ENCODE measurements around the gene RAB20. TPM values are rescaled to one million over a fixed set of nuclear protein-coding genes. Genes with fewer than 3 reads are reported as not detected.
"Not testable (repeated sequence)": the region's sequence is repeated elsewhere in the genome, so short reads cannot be mapped to it uniquely, and the experiment has no call there.

Gene RAB20
- total RNA-seq, 4 donors from 2014 or later: 3.9 to 9.1 (median 6.2) TPM

- no peak for TF ChIP-seq CTCF (IDR thresholded peaks at IDR 0.05)
- no peak for TF ChIP-seq POLR2A (IDR thresholded peaks at IDR 0.05)
- DNase-seq (ENCODE audit: low spot score in 2 of 2): no peak
- intact Hi-C loops (cut with DNase I; ENCODE audit: low total_unique reads): no loop called here
- no peak overlapping the region for H3K4me3 ChIP-seq (ENCODE audit: low read depth, poor library complexity, severe bottlenecking)
- WGBS, 2 donors: 90 to 91% methylated on average over 30 of the region's 30 CpGs
These were observed 68.6 kb downstream of the RAB20 start for GRCh38 chr13:110492679-110493593.

GRCh38 chr13:110491869-110492678, 69.4 kb downstream of the RAB20 start:
- TF ChIP-seq POLR2A (IDR thresholded peaks at IDR 0.05) (no peak), CTCF (IDR thresholded peaks at IDR 0.05) (no peak)
- WGBS, 2 donors: 89 to 94% methylated on average over 19 to 24 of the region's 24 CpGs
- no peak overlapping the region for H3K4me3 ChIP-seq (ENCODE audit: low read depth, poor library complexity, severe bottlenecking)
- DNase-seq (ENCODE audit: low spot score in 2 of 2): no peak
- intact Hi-C loops (cut with DNase I; ENCODE audit: low total_unique reads): no loop called here

DNA sequence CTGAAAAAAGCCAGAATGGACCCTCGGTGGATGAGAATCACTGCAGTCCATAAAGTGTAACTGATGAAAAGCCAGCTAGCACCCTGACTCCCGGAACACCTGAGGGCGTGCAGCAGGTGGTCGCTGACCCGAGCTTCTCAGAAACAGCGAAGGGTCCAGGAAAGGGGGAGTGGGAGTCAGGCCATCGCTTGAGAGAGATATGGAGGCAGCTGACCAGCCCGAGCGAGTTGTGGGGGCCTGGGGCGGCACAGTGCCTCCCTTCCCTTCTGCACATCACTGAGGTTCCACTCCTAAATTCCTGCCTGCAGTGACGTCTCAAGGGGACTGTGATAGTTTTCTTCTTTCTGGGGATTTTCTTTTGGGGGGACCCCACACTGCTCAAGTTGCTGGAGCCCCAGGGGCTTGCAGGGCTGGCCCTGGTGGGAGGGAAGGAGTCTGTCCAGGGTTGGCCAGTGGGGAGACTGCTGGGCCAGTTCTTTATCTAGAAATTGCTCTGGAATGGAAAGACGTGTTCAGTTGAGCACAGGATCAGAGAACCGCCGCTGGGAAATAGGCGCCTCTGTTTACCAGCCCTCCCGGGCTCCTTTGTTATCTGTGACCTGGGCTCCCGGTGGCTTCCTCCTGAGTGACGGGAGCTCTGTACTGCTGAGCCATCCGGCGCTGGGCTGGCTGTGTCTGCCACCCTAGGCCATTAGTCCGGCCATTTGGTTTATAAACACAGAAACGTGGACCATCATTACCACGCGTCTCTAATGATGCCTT, 71.3 kb downstream of the RAB20 start:
- WGBS, 2 donors: 81 to 90% methylated on average over 24 of the region's 24 CpGs
- intact Hi-C loops (cut with DNase I; ENCODE audit: low total_unique reads): no loop called here
- TF ChIP-seq POLR2A (IDR thresholded peaks at IDR 0.05) (no peak), CTCF (IDR thresholded peaks at IDR 0.05) (no peak)
- H3K4me3 ChIP-seq (ENCODE audit: low read depth, poor library complexity, severe bottlenecking): no peak overlapping the region
- no peak for DNase-seq (ENCODE audit: low spot score in 2 of 2)

DNA sequence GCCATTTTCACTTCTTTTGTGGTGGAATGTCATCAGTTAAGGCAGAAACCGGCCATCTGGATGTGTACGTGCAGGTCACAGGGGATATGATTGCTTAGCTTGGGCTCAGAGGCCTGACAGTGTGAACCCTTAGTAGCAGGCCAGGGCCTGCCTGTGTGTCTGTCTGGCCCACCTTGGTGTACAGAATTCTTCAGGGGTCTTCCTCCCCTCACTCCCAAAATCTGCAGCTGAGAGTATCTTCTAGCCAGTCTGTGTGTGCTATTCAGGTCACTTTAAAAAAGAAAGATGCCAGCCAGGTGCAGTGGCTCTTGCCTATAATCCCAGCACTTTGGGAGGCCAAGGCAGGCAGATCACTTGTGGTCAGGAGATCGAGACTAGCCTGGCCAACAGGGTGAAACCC, 74.6 kb downstream of the RAB20 start:
- WGBS, 2 donors: 83 to 90% methylated on average over 3 of the region's 3 CpGs
- H3K4me3 ChIP-seq (ENCODE audit: low read depth, poor library complexity, severe bottlenecking); intact Hi-C loops (cut with DNase I; ENCODE audit: low total_unique reads); DNase-seq (ENCODE audit: low spot score in 2 of 2): not testable (repeated sequence)

DNA sequence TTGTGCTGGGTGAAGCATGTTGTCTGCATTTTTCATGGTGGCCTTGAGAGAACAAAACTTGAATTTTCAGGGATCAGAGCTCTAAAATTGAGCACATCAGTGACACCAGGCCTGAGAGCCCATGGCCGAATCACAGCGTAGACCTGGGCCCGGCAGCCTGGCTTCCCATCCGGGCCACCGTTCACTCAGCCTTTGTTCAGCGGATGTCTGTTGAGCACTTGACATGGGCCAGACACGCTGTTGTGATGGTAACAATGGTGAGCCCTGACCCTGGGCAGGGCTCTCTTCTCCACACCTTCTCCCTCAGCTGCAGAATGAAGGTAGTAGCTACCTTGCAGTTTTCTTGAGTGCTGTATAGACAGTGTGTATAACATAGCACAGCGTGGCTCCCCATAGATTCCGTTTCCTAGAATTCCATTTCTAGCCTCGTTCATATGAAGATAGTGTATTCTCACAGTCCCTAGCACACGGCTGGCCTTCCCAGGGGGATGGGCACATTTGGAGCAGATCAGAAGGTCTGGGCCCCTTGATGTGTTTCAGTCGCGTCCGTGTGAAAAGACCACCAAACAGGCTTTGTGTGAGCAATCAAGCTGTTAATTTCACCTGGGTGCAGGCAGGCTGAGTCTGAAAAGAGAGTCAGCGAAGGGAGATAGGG, 75.3 kb downstream of the RAB20 start:
- WGBS, 2 donors: 90 to 92% methylated on average over 15 of the region's 15 CpGs
- no peak for DNase-seq (ENCODE audit: low spot score in 2 of 2)
- TF ChIP-seq POLR2A (IDR thresholded peaks at IDR 0.05): no peak
- TF ChIP-seq CTCF (IDR thresholded peaks at IDR 0.05): no peak
- no peak overlapping the region for H3K4me3 ChIP-seq (ENCODE audit: low read depth, poor library complexity, severe bottlenecking)
- intact Hi-C loops (cut with DNase I; ENCODE audit: low total_unique reads): no loop called here

Data from lower leg skin (tissue), 4 donors.